ENCODE data around the gene PODN. TPM values are rescaled to one million over a fixed set of nuclear protein-coding genes. Genes with fewer than 3 reads are reported as not detected.

The PODN gene
- total RNA-seq, 1 donor from 2014 or later: 2.5 TPM

DNA sequence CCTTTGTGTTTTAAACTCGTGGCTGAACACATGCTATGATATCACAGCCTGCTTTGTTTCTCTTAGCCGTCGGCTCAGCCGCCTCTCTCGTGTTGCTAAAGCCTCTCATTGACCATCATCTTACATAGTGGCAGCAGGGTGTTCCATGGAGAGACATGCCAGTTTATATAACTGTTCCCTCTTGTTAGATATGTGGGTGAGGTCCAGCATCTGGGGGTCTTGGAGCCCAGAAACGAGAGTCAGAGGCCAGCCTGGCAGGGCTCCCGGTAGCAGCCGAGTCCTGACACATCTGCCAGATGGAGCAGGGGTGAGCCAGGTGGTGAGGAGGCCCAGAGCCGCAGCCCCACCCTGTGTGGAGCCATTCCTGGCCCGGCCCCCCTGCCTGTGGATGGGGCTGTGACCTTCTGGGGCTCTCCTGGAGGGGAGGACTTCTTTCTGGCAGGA, 11.9 kb downstream of the PODN start:
- DNase-seq (ENCODE audit: extremely low read depth, low read depth, low spot score): no peak

DNA sequence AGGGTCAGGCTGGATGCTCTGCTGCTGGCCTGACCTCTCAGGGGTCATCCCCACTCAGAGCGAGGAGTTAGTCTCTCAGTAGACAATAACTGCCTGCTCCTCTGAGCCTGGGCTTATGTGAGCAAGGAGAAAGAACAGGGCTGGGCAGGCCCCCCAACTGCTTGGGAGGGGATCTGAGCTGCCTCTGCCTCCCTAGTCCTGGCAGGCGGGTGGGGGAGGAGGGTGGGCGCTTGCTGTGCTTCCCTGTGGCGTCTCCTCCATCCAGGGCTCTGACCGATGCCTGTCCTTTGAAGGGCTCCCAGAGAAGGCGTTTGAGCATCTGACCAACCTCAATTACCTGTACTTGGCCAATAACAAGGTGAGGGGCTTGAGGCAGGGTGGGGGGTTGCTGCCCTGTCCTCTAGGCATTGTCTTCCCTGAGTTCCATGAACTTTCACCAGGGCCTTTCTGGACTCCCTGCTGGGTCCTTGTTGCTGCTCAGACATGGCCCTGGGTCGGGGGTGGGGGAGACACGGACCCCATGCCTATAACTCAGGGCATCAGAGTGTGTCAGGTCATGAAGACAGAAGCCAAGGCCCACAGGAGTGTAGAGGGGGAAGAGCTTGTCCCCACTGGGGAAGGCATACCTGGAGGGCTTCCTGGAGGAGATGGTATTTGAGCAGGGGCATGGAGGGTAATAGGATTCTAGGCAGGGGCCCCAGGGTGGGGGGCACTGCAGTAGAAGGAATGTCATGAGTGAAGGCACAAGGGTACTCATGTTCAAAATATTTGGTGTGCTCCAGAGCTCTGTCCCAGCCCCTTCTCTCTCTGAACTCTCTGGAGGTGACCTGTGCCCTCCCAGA, 12.5 kb downstream of the PODN start:
- no peak for DNase-seq (ENCODE audit: extremely low read depth, low read depth, low spot score)

DNA sequence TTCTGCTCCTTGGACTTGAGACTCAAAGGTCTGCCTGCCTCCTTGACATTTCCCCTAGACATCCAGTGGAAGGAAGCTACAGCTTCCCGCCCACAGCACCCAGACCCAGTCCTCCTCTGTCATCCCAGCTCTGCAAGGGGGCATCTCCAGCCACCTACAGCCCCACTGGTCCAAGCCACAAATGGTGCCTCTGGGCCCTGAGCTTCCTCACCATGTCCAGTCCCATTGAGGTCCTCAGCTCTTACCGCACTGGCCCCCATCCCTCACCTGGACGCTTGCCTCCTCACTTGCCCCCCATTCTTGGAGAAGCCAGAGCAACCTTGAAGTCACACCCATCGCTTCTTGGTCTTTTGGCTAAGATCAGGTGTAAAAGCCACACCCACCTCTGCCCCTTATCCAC, 13.2 kb downstream of the PODN start:
- no peak for DNase-seq (ENCODE audit: extremely low read depth, low read depth, low spot score)

DNA sequence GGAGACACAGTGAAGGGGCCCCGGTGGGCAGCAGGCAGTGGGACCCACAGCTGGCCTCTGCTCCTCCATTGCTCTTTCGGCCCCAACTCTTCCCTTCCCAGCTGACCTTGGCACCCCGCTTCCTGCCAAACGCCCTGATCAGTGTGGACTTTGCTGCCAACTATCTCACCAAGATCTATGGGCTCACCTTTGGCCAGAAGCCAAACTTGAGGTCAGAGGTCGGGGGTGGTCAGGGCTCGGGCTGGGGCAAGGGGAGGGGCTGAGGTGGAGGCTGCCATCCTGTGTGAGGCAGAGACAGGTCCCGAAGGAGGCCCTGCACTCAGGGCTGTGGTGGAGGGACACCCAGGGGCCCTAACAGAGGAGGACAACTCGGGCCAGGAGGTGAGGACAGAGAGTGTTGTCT, 13.7 kb downstream of the PODN start:
- DNase-seq (ENCODE audit: extremely low read depth, low read depth, low spot score): no peak

DNA sequence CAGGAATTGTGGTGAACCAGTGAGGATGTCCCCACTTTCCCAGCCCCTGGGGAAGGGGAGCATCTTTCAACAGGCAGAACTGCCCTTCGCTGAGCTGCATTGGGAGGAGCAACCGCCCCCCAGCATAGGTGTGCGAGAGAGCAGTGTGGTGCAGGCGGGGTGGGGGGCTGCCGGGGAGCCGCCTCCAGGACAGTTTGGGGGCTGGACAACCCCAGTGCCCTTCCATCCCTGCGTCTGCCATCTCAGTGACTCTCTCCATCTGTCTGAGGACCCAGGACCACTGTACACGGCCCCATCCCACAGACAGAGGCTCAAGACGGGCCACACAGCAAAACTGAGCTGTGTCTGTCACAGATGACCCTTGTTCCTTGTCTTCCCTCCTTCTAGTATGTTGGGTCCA, 14.2 kb downstream of the PODN start:
- no peak for DNase-seq (ENCODE audit: extremely low read depth, low read depth, low spot score)

GRCh38 chr1:53076721-53077598, 14.9 kb downstream of the PODN start:
- DNase-seq (ENCODE audit: extremely low read depth, low read depth, low spot score): no peak

DNA sequence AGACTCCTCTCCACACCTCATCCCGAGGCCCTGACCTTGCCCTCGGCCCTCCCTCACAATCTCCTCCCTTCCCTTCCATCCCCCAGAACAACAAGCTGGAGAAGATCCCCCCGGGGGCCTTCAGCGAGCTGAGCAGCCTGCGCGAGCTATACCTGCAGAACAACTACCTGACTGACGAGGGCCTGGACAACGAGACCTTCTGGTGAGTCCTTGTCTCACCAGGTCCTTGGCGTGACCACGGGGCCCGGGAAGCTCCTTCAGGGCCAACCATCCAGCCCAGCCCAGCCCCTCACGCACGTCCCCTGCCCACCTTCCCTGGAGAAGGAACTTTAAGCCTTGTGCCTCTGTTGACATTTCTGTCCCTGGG, 15.6 kb downstream of the PODN start:
- no peak for DNase-seq (ENCODE audit: extremely low read depth, low read depth, low spot score)

DNA sequence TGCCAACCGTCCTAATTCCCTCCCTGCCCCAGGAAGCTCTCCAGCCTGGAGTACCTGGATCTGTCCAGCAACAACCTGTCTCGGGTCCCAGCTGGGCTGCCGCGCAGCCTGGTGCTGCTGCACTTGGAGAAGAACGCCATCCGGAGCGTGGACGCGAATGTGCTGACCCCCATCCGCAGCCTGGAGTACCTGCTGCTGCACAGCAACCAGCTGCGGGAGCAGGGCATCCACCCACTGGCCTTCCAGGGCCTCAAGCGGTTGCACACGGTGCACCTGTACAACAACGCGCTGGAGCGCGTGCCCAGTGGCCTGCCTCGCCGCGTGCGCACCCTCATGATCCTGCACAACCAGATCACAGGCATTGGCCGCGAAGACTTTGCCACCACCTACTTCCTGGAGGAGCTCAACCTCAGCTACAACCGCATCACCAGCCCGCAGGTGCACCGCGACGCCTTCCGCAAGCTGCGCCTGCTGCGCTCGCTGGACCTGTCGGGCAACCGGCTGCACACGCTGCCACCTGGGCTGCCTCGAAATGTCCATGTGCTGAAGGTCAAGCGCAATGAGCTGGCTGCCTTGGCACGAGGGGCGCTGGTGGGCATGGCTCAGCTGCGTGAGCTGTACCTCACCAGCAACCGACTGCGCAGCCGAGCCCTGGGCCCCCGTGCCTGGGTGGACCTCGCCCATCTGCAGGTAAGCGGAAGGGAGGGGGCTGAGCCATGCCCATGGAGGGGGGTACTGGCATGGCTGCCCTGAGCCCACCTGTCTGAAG, 16.5 kb downstream of the PODN start:
- DNase-seq (ENCODE audit: extremely low read depth, low read depth, low spot score): no peak

- DNase-seq (ENCODE audit: extremely low read depth, low read depth, low spot score): no peak
Measured at GRCh38 chr1:53079251-53079650, 17.2 kb downstream of the PODN start.

DNA sequence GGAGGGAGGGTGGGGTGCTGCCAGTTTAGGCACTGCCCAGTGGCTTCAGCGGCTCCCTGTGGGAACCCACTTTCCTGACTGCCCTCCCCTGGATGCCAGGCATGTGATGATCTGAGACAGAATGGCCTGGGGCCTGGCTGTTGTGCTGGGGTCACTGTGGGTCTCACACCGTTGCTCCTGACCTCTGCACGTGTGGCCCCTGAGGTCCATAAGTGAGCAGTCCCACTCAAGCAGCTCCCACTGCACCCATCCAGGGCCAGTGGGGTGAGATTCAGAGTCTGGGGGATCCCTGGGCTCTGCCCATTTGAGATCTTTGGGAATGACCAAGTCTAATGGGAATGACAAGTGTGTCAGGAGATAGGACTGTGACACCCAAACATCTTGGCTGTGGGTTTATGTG, 18.0 kb downstream of the PODN start:
- no peak for DNase-seq (ENCODE audit: extremely low read depth, low read depth, low spot score)

GRCh38 chr1:53080769-53081168, 18.8 kb downstream of the PODN start:
- no peak for DNase-seq (ENCODE audit: extremely low read depth, low read depth, low spot score)

DNA sequence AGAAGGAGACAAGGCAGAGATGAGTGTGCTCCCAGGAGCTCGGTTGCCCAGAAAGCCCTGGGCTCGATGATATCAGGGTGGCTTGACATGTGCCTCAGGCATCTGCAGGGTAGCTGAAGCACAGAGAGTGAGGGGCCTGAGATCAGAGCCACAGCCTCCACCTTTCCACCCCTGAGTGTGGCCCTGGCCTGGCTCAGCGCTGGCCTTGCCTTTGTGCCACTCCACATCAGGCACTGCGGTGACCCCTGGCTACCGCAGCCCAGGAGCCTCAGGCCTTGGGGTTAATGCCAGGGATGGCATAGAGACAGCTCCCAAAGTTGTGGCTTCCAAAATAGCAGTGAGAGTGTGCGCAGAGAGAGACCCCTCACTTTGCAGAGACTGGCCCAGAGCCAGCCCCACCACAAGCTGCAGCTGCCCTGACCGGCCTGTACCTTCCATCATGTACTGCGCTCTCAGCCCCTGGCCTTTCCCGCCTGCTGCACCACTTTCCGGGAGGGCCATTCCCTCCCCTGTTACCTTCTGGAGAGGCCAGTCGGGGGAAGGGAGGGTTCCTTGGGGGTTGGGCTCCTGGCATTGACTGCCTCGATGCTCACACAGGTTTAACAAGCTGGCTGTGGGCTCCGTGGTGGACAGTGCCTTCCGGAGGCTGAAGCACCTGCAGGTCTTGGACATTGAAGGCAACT, 19.5 kb downstream of the PODN start:
- DNase-seq (ENCODE audit: extremely low read depth, low read depth, low spot score): no peak

DNA sequence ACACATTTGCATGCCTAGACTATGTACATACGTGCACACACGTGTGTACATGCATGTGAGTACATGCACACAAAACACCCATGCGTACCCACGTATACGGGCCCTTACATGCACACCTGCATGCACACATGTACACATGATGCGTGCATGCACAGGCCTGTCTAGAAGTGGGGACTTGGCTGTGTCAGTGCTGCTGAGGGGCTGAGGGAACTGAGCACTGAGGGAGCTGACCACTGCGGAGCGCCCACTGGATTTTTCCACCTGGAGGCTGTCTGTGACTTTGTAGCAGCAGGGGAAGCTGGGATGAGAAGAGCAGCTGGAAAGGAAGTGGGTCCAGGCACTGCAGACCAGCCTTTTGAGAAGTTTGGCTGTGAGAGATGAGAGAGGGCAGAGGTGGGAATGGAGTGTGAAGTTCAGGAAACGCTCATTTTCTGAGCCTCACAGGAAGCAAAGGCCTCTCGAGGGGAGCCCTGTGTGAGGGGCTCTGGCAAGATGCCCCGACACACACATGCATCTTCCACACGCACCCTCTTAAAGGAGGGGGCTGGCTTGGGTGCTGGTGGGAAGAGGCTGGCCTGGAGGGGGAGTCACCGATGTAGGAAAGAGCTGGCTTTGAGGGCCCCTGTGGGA, 20.9 kb downstream of the PODN start:
- DNase-seq (ENCODE audit: extremely low read depth, low read depth, low spot score): no peak

GRCh38 chr1:53083636-53084588, 21.9 kb downstream of the PODN start:
- no peak for DNase-seq (ENCODE audit: extremely low read depth, low read depth, low spot score)

GRCh38 chr1:53084589-53084971, 22.6 kb downstream of the PODN start:
- no peak for DNase-seq (ENCODE audit: extremely low read depth, low read depth, low spot score)

DNA sequence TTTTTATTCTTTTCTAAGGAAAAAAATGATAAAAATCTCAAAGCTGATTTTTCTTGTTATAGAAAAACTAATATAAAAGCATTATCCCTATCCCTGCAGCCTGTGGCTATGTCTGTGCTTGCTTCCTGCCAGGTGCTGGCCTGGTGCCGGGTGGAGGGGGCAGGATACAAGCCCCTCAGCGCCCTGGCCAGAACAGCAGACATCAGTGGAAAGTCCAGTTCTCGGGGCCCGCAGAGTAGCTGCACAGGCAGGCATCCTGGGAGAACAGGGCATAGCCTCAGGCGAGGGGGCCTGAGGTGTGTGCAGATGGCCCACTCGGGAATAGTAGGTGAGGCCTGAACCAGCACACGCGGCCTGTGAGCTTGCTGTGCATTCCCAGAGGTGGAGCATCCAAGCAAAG, 23.4 kb downstream of the PODN start:
- DNase-seq (ENCODE audit: extremely low read depth, low read depth, low spot score): no peak

GRCh38 chr1:53086491-53087070, 24.6 kb downstream of the PODN start:
- DNase-seq (ENCODE audit: extremely low read depth, low read depth, low spot score): no peak

Measured in glomerular endothelial cell (primary cell).